Measurements from ENCODE around the gene TP53I11.

The TP53I11 gene

DNA sequence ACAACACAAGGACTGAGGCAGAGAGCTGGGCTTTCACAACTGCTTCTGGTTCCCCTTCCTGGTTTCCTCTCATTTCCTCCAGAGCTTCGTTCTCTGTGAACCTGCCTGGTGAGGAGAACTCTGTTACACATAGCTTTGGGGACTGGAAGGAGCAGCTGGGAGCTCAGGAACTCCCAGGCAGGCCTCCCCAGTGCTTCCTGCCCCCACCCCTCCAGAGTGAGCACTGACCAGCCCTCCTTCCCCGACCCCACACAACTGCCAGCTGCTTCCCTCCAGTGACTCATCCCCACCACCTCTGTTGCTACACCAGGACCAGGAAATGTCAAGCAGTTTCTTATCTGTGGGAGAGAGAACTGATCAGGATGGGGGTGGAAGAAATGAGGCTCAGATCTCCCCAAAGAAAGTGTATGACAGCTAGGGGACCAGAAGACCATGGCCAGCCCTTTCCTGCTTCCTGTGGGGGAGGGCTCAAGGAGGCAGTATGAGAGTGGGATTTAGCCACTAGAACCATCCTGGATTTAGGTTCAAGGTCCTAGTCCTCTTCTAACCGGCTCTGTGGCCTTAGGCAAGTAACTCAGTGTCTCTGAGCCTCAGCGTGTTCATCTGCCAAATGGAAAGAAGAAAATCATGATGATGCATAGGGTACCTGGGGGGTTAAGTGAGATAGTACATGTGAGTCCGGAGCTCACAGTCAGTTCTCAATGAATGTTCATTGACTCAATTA, 4.5 kb upstream of the TP53I11 start:
- DNase-seq (ENCODE audit: low spot score) = peak; percentile 86

DNA sequence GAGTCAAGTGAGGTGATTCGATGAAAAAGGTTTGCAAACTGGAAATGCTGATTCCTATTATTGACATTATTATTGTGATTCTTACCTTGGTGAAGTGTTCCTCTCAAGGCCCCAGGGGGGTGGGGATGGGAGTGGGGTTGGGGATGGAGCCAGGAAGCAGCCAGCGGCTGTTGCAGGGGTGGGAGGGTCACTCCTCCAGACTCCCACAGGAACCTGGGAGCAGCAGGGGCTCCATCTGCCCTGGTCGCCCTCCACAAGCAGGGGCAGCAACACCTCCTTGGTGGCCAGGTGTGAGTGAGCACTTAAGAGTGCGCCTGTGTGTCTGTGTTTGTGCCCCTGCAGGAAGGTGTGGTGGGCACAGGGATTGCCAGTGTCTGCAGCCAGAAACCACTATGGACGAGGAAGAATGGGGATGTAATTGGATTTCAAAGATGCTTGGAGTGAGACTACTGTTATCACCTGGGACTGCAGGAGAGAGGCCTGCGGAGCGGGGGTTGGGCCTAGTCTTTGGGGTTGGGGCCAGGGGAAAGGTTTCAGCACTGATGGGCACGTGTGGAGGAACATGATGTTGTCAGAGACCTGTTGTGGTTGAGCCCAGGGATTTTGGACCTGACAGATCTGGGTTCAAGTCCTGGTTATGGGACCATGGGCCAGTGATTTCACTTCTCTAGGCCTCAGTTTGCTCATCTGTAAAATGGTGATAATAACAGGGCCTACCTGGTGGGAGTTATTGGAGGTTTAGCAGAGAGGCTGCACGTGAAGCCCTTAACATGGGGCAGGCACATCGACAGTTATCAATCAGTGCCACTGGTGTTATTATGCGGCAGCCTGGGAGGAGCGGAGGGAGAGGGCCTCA, 3.6 kb upstream of the TP53I11 start:
- no peak for DNase-seq (ENCODE audit: low spot score)

DNA sequence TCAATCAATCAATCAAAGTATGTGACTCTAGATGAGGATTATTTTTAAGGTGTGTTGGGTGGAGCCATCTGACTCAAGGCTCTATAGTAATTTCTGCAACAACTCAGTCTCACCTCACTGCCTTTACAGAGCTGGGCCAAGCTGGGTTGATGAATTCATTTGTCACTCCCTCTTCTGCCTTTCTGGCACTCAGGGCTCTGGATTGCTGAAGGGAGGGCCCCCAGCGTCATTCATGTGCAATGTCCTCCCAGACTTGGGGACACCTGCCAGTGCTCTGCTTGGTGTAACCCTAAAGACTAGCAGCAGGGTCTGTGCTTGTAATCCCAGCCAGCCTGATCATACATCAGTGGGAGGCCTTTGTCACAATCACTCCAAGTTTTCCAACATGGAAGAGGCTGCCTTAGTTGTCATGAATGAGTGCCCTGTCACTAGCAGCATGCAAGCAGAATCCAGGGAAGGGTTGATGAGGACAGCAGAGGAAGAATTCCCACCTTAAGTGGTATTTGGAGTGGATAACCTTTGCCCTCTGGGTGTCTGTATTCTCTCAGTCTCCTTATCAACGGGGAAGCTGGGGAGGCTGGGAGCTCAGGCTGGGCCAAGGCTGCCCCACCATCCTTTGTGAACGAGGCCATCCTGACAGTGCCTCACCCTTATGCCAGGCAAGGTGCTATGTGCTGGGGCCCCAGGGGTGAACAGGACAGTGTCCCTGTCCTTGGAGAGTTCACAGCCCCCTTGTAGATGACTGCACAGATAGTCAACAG, 2.0 kb upstream of the TP53I11 start:
- no peak for DNase-seq (ENCODE audit: low spot score)

DNA sequence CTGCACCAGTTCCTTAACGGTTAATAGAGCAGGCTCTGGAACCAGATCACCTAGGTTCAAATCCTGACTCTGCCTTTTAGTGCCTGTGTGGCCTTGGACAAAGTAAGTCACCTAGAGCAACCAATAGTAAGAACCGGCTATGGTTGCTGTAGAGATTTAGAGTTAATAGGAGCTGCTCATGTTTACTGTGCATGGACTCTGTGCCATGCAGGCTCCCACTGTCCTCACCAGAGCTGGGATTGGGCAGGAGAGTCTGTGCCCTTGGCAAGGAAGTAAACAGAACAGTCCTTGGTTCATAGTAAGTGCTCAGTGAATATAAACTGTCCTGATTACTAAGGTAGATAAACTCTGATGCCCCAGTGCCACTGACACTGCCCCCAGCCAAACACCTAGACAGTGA, 1.4 kb upstream of the TP53I11 start:
- no peak for DNase-seq (ENCODE audit: low spot score)

DNA sequence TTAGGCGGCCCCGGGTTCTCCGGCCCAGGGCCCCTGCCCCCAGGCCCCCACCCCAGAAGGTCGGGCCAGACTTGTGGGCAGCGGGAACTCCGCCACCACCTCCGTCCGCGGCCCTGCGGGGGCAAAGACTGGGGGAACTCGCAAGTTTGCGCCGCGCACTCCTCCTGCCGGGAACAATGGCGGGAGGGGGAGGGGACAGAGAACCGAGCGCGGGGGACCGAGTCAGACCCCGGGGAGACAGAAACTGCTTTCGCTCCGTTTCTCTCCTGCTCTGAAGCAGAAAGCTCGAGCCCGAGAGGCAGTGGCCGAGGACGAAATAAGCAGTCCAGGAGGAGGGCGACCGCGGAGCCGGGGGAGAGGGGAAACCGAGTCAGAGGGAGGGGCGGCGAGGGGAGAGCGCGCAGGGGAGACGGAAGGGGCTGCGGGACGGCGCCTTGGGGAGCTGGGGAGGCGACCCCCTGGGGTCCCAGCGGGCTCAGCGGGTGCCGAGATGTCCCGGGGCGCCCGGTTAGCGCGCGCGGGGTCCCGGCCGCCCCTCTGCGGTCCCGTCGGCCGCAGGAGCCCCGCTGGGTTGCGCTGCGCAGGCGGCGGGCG, 555 bp downstream of the TP53I11 start:
- peak; percentile 69 for DNase-seq (ENCODE audit: low spot score)

DNA sequence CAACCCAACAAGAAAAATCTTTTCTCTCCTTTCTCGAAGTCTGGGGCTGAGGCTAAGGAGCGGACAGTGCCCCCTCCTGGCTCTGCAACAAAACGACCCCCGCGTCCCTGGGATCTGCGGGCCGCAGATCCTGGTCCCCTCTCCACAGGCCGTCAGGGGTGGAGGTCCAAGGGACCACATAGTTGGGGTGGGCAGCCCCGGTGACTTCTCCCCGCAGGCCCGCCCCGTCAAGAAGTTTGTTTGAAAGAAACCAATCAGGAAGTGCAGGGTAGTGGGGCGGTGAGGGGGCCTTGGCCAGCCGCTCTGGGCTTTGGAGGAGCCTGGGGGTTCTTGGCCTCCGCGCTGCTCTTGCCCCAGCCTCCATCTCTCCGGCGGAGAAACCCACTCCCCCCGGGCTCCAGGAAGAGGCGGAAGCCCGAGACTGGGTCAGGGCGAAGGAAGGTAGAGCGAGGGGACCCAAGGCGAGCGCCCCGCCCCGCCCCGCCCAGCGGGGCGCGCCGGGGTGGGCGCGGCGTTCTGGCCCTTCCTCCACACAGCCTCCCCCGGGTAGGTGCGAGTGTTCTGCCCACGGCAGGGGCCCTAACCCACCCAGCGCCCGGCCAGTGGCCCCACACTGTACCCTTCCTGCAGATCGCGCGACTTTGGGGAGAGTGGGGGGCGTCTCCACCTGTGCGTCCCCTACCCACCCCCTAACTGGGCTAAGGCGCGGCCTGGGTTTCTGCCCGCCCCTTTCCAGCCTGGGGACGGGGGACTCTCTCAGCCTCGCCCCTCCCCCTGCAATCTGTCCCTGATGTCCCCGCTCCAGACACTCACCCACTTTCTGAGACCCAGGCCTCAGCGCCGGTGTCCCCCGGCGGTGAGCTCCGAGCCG, 1.3 kb downstream of the TP53I11 start:
- peak; percentile 55 for DNase-seq (ENCODE audit: low spot score)

DNA sequence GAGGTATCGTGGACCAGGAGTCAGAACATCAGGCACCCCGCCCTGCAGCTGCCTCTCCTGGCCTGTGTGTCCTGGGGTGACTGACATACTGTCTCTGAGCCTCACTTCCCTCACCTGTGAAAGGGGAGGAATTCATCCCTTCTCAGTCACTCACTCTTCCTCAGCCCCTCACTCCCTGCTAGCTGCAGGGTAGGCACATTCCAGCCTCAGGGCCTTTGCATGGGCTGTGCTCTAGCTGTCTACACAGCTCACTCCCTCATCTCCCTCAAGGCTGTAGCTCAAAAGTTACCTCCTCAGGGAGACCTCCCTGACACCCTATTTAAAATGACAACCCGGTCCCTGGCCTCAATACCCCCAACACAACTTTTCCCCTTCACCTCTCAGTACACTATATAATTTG, 2.5 kb downstream of the TP53I11 start:
- DNase-seq (ENCODE audit: low spot score) = no peak

DNA sequence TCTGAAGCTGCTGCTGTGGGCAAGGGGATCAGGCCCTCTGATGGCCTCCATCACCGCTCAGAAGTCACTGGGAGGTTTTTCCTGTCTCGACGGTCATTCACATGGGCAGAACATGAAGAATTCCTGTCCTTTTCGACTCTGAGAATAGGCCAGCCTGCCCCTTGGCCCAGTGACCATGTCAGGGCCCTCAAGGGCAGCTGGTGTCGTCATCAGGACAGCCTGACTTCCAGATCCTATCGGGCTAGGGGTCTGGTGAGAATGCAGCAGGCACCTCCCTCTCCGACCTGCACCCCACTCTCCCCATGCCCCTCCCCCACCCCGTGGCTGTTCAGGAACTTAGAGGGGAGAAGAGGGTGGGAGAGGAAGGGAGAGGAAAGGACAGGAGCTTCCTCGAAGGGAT, 3.6 kb downstream of the TP53I11 start:
- no peak for DNase-seq (ENCODE audit: low spot score)

DNA sequence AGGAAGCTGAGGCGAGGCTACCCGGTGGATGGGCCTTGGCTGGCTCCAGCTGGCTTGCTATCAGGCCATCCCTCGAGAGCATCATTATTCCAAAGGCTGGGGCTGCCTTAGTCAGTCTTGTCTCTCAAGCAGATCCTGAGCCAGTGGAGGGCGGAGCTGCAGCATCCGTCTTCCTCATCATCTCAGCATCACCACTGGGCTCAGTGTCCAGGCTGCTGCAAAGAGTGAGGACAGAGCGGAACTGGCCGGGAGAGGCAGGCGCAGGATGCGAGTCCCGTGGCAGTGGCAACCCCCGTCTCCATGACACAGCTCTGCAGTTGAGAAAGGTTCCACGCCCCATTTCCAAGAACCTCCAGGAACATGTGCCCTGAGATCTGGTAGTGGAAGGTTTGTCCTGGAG, 4.4 kb downstream of the TP53I11 start:
- DNase-seq (ENCODE audit: low spot score) = no peak

DNA sequence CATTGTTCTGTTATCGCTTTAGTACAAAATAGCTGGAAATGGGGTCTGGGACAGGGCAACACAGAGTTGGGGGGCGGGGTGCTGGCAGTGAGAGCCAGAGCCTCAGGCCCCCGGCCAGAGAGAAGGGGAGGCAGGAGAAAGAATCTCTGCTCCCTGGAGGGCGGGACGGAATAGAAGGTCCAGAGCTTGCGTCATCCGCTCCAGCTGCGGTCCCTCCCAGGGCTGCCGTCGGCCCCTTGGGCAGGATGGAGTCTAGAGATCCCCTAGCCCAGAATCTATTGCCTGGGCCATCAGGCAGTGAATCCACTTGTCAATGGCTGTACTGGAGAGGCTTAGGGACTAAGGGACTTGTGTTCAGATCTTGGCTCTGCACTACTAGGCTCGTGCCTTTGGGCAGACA, 5.0 kb downstream of the TP53I11 start:
- no peak for DNase-seq (ENCODE audit: low spot score)

DNA sequence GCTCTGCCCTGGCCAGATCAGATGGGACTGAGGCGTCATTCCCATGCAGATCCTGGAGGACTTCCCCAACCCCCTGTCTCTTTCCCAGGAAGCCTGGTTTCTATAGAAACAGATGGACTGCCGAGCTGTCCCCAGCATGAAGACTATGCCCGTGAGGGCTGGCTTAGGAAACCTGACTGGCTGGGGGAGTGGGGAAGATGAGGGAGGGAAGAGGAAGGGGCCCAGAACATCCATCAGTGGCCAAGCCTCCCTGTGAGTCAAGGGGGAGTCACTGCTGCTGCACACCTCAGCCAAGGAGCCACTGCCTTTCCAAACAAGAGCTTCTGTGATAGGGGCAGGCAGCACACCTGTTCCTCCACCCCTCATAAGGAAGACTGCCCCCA, 5.8 kb downstream of the TP53I11 start:
- DNase-seq (ENCODE audit: low spot score) = no peak

DNA sequence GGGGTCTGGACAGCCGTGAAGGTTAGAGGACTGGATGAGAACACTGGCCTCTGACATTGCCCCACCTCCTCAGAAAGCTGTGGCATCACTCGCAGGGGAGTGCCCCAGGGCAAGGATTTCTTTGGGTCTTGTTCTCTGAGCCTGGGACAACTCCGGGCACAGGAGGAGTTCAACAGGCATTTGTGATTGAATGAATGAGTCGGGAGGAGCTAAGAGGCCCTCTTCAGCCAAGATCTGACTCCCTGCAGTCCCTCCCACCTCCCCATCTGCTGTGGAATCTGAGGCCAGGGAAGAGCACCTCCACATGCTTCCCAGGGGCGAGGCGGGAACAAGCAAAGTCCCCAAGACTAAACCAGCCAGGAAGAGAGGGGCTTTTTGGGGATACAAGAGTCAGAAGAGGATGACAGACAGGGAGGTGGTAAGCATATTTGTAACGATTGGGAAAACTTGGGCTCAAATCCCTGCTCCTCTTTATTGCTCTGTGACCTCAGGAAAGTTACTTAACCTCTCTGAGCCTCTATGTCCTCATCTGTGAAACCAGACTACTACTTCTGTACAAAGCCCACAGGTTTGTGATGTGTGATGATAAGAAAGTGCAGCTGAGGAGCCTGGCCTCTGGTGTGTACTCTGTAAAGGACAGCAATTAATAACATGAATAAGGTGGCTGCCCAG, 6.4 kb downstream of the TP53I11 start:
- DNase-seq (ENCODE audit: low spot score) = no peak

DNA sequence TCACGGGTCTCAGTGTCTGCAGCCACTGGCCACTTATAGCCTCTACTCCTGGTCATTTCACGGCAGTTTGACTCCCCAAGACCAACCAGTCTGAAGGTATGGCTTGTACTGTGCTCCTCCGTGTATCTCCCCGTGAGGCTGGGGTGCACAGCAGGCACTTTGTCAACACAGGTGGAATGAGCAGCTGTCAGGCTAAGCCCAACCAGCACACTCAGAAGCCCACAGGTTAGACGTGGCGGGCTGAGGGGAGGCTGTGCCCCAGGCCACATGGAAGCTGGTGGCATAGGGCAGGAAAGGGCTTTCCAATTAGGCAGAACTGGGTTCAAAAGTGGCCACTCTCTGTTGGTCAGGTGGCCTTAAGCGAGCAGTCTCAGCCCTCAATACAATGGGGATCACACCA, 7.0 kb downstream of the TP53I11 start:
- no peak for DNase-seq (ENCODE audit: low spot score)

DNA sequence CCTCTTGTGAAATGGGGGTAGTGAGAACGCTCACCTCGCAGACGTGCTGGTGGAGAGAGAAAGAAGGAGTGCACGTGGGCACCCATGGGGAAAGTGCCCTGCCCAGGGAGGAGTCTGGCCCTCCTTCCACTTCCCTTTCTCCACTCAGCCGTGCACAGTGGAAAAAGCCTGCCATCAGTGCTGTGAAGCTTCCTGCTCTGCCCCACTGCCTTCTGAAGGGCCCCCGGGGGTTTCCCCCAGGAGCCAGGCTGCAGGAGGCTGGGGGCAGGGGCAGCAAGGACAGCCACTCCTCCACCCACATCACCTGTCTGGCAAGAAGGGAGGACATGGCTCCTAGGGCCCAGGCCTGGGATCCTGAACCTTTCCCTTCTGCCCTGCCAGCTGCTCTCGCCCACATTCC, 7.6 kb downstream of the TP53I11 start:
- no peak for DNase-seq (ENCODE audit: low spot score)

DNA sequence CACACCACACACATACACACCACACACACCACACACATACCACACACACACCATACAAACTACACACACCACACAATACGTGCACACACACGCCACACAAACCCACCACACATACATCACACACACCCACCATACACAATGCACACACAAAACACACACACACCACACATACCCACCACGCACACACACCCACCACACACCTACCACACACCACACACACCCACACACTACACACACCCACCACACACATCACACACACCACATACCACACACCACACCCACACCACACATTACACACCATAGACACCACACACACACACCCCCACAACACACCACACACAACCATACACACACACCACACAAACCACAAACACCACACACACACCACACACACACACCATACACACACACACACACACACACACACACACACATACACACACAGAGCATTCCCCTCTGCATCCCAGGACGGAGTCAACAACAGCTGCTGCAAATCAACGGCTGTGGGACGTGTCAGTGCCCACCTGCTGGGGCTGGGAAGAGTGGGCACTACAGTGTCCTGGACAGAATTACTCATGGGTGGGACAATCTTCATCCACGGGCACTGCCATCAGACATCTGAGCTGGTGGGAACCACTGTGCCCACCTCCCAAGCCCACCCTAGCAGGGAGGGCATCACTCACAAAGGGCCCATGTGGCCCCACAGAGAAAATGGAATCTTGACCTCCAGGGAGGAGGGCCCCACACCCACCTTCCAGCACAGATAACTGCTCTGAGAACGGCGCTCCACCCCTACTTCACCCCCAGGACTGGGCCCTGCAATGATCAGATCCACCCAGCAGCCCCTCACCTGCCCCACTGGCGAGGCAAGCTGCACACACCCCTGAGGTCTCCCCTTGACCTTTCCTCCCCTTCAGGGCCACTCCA, 8.4 kb downstream of the TP53I11 start:
- no peak for DNase-seq (ENCODE audit: low spot score)

DNA sequence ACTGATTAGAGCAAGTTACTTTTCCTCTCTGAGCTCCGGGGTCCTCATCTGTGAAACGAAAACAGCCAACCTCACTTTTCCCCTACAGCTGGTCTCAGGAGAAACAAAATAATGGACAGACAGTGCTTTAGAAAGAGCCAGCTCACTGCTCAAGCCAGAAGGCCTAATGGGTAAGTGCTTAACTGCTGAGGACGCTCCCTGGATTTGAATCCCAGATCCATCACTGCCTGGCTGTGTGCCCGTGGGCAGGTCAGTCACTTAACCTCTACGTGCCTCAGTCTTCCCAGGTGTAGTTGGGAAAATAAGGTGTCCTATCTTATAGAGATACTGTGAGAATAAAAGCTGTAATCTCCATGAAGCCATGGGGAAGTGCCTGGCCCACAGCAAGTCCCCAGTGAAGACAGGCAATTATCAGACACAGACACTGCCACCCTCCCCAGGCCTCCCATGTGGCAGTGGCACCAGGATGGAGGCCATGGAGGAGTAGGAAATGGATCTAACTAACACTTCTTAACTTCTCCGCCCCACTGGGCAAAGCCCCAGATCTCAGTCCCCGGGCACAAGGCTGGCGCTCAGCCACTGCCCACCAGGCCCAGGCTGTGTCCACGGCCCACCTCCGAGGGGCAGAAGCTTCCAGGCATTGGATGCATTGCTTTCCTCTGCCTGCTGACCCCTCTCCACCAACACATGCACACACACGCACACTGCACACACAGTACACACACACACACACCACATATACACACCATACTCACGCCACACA, 9.2 kb downstream of the TP53I11 start:
- no peak for DNase-seq (ENCODE audit: low spot score)

DNA sequence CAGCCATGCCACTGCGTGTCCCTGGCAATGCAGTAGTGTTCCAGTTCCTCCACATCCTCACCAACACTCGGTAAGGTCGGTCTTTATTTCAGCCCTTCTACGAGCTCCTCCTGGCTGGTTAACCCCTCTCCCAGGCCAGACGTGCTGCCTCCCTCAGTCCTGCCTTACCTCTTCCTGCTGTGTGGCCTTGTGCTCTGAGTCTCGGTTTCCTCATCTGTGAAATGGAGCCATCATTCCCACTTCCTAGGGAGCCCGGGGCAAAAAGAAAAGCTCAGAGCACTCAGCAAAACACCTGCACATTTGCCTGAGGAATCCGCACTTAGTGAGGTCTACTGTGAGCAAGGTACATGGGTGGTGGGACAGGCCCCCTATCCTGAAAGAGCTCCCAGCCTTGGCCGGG, 9.8 kb downstream of the TP53I11 start:
- no peak for DNase-seq (ENCODE audit: low spot score)

DNA sequence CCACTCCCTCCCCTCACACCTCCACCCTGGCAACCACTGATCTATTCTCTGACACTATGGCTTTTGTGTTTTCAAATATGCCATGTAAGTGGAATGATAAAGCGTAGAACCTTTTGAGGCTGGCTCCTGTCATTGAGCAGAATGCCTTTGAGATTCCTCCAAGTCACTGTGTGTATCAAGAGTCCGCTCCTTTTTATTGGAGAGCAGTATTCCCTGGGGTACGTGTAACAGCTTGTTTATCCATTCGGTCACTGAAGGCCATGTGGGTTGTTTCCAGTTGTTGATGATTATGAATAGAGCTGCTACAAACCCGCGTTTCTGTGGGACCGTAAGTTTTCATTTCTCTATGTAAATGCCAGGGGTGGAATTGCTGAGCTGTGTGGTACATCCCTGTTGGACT, 10.3 kb downstream of the TP53I11 start:
- DNase-seq (ENCODE audit: low spot score) = no peak

Data from GM03348 (cell line).